ENCODE measurements around the gene ANKRD55. TPM values are rescaled to one million over a fixed set of nuclear protein-coding genes. Genes with fewer than 3 reads are reported as not detected.

Gene ANKRD55
- total and polyA plus RNA-seq, 7 donors, result 1.8 to 1.9 TPM; not detected in 5

DNA sequence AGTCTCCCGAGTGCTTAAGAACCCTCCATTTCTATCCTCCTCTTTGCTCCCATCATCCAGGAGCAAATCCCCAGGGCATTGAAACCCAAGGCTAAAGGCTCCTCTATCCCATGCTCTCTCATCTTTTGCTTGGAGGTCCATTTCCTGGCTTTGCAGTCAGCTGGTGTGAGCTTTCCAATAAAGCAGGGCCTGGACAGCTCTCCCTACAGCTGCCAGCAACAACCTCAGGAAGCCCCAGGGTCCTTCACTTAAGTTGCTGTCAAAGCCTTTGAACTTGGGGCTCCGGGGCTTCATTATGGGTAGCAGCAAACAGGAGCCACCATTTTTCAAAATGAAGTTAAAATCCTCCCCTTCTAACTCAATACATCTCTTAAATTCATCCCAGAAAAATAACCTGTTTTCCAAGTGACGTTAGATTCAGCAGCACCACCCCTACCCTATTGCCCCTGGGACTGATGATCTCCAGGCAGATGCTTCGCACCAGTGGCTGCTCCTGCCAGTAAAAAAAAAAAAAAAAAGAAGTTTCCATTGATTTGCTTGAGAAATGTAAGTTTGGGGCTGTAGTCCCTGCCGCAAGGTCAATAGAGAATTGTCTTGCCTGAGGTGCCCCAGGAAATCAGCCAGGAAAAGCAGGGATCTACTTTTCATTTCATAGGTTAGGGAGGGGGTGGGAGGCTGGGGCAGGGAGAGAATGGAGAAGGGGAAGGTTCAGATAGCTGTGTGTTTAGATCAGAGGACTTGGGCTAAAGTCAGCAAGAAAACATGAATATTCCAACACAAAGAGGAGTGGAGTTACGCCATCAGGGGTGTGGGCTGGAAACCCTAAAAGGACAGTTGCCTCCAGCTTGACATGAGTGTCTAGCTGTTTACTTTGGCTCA is 154.6 kb downstream of the ANKRD55 start:
- Histone ChIP-seq H3K27me3 (no peaks in the 10 kb centered on the region), H3K9me3 (no peaks in the 10 kb centered on the region), H3K4me3 (no peak overlapping the region), H3K4me1 (peaks cover 0 to 12% (median 0%) of the 10 kb centered on the region in 4 donors), H3K27ac (peak overlapping the region in 3 of 4 donors; percentile 13 to 60 (median 25)), H3K36me3 (no peaks in the 10 kb centered on the region)
- TF ChIP-seq POLR2A (IDR thresholded peaks at IDR 0.05) (no peak), POLR2AphosphoS5 (IDR thresholded peaks at IDR 0.05) (peak in 2 of 4 donors; percentile 8 to 32)
- WGBS, 2 donors, result 82 to 91% methylated on average over 6 of the region's 6 CpGs
- peak; percentile 80 for DNase-seq
- intact Hi-C loops (cut with DNase I), result loop anchor here (10.0 kb wide), 1 partner anchor 96 kb away; no protein-coding TSS in a partner anchor

DNA sequence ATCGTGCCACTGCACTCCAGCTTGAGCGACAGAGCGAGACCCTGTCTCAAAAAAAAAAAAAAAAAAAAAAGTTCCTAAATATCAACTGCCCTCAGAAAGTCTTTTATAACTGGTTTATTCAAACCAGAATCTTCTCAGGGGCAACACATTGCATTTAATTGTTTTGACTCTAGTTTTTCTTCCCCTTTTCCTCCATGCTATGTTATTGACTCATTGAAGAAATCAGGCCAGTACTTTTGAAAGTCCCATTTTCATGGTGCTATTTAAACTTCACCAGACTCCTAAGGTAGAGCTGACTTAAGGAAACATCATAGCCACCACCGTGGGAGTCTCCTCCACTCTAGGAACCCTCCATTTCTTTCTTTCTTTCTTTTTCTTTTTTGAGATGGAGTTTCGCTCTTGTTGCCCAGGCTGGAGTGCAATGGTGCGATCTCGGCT is 155.3 kb downstream of the ANKRD55 start:
- H3K9me3 ChIP-seq, result no peaks in the 10 kb centered on the region
- no peak for TF ChIP-seq EP300 (IDR thresholded peaks at IDR 0.05)
- TF ChIP-seq, protein P1, sequence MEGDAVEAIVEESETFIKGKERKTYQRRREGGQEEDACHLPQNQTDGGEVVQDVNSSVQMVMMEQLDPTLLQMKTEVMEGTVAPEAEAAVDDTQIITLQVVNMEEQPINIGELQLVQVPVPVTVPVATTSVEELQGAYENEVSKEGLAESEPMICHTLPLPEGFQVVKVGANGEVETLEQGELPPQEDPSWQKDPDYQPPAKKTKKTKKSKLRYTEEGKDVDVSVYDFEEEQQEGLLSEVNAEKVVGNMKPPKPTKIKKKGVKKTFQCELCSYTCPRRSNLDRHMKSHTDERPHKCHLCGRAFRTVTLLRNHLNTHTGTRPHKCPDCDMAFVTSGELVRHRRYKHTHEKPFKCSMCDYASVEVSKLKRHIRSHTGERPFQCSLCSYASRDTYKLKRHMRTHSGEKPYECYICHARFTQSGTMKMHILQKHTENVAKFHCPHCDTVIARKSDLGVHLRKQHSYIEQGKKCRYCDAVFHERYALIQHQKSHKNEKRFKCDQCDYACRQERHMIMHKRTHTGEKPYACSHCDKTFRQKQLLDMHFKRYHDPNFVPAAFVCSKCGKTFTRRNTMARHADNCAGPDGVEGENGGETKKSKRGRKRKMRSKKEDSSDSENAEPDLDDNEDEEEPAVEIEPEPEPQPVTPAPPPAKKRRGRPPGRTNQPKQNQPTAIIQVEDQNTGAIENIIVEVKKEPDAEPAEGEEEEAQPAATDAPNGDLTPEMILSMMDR (IDR thresholded peaks at IDR 0.05), result no peak
- no peak for TF ChIP-seq POLR2AphosphoS5 (IDR thresholded peaks at IDR 0.05)
- TF ChIP-seq POLR2A (IDR thresholded peaks at IDR 0.05), result no peak
- intact Hi-C loops (cut with DNase I), result loop anchor here (10.0 kb wide), 1 partner anchor 97 kb away; no protein-coding TSS in a partner anchor
- no peaks in the 10 kb centered on the region for H3K36me3 ChIP-seq
- H3K27me3 ChIP-seq, result no peaks in the 10 kb centered on the region
- 86 to 89% methylated on average over 7 of the region's 7 CpGs for WGBS, 2 donors
- no peak for DNase-seq
- H3K27ac ChIP-seq, result peak overlapping the region in 3 of 4 donors; percentile 13 to 60 (median 25)
- H3K4me1 ChIP-seq, result peaks cover 0 to 12% (median 0%) of the 10 kb centered on the region in 4 donors
- no peak overlapping the region for H3K4me3 ChIP-seq

DNA sequence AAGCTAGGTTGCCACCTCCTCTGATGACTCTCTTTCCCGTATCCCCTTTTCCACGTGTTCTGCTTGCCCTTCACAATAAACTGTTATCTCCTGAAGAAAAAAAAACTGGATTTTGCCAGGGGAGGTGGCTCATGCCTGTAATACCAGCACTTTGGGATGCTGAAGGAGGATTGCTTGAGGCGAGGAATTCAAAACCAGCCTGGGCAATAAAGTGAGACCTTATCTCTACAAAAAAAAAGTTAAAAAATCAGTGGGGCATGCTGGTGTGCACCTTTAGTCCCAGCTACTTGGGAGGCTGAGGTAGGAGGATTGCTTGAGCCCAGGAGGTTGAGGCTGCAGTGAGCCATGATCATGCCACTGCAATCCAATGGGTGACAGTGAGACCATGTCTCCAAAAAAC is 156.6 kb downstream of the ANKRD55 start:
- H3K27ac ChIP-seq, result peak overlapping the region in 2 of 4 donors; percentile 60 to 67
- WGBS, 2 donors, result 74 to 87% methylated on average over 3 of the region's 3 CpGs
- no peak for DNase-seq
- intact Hi-C loops (cut with DNase I), result loop anchor here (10.0 kb wide), 1 partner anchor 98 kb away; no protein-coding TSS in a partner anchor
- TF ChIP-seq POLR2AphosphoS5 (IDR thresholded peaks at IDR 0.05), result no peak
- TF ChIP-seq, protein P1 (IDR thresholded peaks at IDR 0.05), result no peak
- no peak for TF ChIP-seq EP300 (IDR thresholded peaks at IDR 0.05)
- TF ChIP-seq POLR2A (IDR thresholded peaks at IDR 0.05), result no peak
- no peaks in the 10 kb centered on the region for H3K9me3 ChIP-seq
- H3K27me3 ChIP-seq, result no peaks in the 10 kb centered on the region
- H3K4me3 ChIP-seq, result no peak overlapping the region
- H3K36me3 ChIP-seq, result no peaks in the 10 kb centered on the region
- peaks cover 0 to 19% (median 3%) of the 10 kb centered on the region in 4 donors for H3K4me1 ChIP-seq

DNA sequence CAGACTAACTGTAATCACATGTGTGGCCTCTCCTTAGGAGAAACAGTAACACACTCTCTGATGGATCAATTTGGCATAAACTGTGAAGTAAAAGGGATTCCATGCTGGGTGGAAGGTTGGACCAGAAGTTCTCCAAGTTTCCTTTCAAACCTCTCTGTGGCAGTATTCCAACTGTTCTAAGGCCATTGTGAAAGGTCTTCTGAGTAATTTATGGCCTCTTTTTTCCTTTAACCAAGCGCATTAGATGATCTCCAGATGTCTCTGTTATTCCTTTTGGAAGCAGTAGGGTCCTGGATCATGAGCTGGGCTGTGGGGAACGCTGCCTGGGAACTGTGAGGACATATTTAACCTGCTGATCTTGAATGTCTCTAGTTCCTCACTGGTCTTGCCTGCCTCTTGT is 157.8 kb downstream of the ANKRD55 start:
- H3K4me1 ChIP-seq, result peaks cover 0 to 21% (median 6%) of the 10 kb centered on the region in 4 donors
- H3K4me3 ChIP-seq, result no peak overlapping the region
- WGBS, 2 donors, result 77 to 80% methylated on average over 2 of the region's 2 CpGs
- H3K36me3 ChIP-seq, result no peaks in the 10 kb centered on the region
- H3K27ac ChIP-seq, result peak overlapping the region; percentile 57 to 67 (median 60)
- peak; percentile 90 for DNase-seq
- H3K9me3 ChIP-seq, result no peaks in the 10 kb centered on the region
- H3K27me3 ChIP-seq, result no peaks in the 10 kb centered on the region
- TF ChIP-seq, protein P1 (IDR thresholded peaks at IDR 0.05), result no peak
- no peak for TF ChIP-seq EP300 (IDR thresholded peaks at IDR 0.05)
- no peak for TF ChIP-seq POLR2A (IDR thresholded peaks at IDR 0.05)
- TF ChIP-seq POLR2AphosphoS5 (IDR thresholded peaks at IDR 0.05), result peak; percentile 61 to 79 (median 72)
- intact Hi-C loops (cut with DNase I), result loop anchor here (10.0 kb wide), 1 partner anchor 99 kb away; no protein-coding TSS in a partner anchor

Measured in sigmoid colon (tissue), 7 donors.